Measurements from ENCODE around the gene C1orf122.
A peak's percentile ranks its signal among the peaks of the same experiment; 100 is the strongest.

The C1orf122 gene

GRCh38 chr1:37792943-37793686, 14.5 kb upstream of the C1orf122 start:
- H3K9me3 ChIP-seq (ENCODE audit: control insufficient read depth, insufficient read depth, low read length), result no peaks in the 10 kb centered on the region
- no peaks in the 10 kb centered on the region for H3K36me3 ChIP-seq (ENCODE audit: insufficient read depth, low read length)
- H3K4me1 ChIP-seq (ENCODE audit: insufficient read depth, low read length), result no peaks in the 10 kb centered on the region
- H3K9ac ChIP-seq (ENCODE audit: low read depth, low read length), result peak overlapping the region; percentile 36; the same call in 1 of the 2 replicates

DNA sequence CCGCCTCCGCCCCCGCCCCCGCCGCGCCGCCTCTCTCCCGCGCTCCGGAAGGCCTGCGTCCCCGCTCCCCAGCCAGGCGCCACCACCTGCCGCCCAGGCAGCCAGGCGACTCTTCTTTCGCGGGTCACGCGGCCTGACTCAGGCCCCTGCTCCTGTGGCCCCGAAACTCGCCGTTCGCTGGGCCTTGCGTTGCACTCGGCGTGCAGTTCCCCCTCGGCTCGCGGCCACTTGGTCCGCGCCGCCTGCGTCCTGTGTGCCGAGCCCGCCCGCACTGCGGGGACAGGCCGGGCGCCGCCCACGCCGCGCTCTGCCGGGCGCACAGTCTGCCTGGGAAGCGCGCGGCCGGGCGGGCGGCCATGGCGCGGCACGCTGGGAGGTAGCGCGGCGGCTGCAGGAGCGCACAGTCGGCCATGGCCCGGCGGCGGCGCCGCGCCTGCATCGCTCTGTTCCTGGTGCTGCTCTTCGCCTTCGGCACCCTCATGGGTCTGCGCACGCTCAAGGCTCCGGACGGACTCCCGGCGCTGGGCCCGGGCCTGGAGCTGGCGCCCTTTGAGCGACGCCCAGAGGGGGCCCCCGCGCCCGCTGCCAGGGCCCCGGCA, 13.7 kb upstream of the C1orf122 start, which contains the start of gene MANEAL:
MANEAL (plus strand) TSS at position 75 of the 599 bp plus-strand sequence; CDS start at position 411, 336 bp downstream.
- Histone ChIP-seq H3K4me1 (ENCODE audit: insufficient read depth, low read length) (no peaks in the 10 kb centered on the region), H3K9me3 (ENCODE audit: control insufficient read depth, insufficient read depth, low read length) (no peaks in the 10 kb centered on the region), H3K9ac (ENCODE audit: low read depth, low read length) (peak within 1 kb of the TSS; percentile 70; the same call in 1 of the 2 replicates), H3K36me3 (ENCODE audit: insufficient read depth, low read length) (no peaks in the 10 kb centered on the region)

DNA sequence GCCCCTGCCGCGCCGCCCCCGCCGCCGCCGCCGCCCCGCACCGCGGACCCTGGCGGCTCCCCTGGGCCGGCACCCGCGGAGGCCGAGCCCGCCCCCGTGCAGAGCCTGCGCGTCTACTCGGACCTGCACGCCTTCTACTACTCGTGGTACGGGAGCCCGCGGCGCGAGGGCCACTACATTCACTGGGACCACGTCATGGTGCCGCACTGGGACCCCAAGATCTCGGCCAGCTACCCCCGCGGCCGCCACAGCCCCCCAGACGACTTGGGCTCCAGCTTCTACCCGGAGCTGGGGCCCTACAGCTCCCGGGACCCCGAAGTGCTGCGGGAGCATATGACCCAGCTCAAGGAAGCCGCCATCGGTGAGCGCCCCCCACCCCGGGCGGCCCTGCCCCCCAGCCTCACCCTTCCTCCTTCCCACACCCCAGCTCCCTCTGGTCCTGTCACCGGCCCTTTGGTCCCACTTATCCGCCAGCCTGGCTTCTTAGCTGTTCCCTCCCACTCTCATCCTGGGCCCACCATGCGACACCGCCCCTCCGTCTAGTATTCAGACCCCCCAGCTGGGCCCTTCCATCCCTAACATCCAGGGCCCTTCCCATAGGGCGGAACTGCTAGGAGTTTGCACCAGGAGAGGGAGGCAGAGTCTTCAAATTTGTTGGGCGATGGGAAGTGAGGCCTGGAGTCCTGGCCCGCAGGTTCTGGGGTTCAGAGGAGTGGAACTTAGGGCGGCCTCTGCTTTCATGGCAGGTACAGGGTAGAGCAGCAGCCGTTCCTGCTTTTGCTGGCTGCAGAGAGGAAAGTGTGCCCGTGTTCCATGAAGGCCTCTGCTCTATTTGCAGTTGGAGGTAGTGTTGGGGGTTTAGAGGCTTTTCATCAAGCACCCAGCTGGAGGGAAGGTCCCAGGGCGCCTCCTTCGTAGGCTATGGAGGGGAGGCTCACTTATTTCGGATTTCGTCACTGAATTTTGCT, 12.9 kb upstream of the C1orf122 start:
- Histone ChIP-seq H3K4me1 (ENCODE audit: insufficient read depth, low read length) (no peaks in the 10 kb centered on the region), H3K36me3 (ENCODE audit: insufficient read depth, low read length) (no peaks in the 10 kb centered on the region), H3K9me3 (ENCODE audit: control insufficient read depth, insufficient read depth, low read length) (no peaks in the 10 kb centered on the region), H3K9ac (ENCODE audit: low read depth, low read length) (peak overlapping the region; percentile 70; the same call in 1 of the 2 replicates)

DNA sequence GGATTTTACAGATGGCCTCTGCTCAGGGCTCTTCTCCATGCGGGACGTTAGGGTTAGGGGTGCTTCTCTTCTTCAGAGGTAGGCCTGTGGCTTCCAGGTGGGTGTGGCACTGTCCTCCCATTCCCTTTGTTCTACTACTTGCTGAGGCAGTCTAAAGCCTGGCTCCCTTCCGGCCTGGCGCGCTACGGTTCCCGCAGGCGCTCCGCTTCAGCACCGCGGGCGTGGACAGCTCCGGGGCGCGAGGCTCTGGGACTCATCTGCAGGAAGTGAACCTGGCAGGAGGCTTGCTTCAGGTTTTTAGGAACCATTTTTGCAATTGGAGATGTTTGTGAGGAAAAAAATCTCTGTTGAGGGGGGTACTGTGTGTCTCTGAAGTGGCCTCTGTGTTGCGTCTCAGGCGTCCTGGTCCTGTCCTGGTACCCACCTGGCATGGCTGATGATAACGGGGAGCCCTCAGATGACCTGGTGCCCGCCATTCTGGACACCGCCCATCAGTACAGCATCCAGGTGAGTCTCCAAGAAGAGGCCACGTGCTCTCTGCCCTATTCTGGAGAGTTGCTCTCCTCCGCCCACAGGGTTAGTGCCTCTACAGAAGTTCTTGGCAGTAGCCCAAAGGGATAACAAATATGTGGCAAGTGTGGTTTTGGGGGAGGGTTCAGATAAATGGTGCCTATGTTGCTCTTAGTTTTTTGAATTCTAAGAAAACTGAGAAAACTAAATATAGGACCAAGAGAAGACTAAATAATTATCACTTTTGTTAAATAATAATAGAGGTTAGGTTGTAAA, 12.1 kb upstream of the C1orf122 start:
- Histone ChIP-seq H3K4me1 (ENCODE audit: insufficient read depth, low read length) (no peaks in the 10 kb centered on the region), H3K9ac (ENCODE audit: low read depth, low read length) (peak overlapping the region; percentile 70; the same call in 1 of the 2 replicates), H3K36me3 (ENCODE audit: insufficient read depth, low read length) (no peaks in the 10 kb centered on the region), H3K9me3 (ENCODE audit: control insufficient read depth, insufficient read depth, low read length) (no peaks in the 10 kb centered on the region)

DNA sequence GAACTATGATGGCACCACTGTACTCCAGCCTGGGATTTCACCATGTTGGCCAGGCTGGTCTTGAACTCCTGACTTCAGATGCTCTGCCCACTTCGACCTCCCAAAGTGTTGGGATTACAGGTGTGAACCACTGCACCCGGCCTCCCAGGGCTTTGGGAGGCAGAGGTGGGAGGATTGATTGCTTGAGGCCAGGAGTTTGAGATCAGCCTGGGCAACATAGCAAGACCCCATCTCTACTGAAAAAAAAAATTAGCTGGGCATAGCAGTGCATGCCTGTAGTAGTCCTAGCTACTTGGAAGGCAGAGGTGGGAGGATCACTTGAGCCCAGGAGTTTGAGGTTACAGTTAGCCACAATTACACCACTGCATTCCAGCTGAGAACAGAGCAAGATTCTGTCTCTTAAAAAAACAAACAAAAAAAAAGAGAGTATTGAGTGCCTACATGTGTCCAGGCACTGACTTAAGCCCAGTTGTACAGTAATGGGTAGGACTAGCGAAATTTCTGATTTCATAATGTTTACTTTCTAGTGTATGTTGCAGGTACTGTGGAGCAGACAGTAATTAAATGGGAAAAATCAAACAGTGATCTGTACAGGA, 9.7 kb upstream of the C1orf122 start:
- H3K36me3 ChIP-seq (ENCODE audit: insufficient read depth, low read length), result peaks cover 6% of the 10 kb centered on the region
- H3K4me1 ChIP-seq (ENCODE audit: insufficient read depth, low read length), result no peaks in the 10 kb centered on the region
- H3K9me3 ChIP-seq (ENCODE audit: control insufficient read depth, insufficient read depth, low read length), result no peaks in the 10 kb centered on the region
- no peak overlapping the region for H3K9ac ChIP-seq (ENCODE audit: low read depth, low read length)

DNA sequence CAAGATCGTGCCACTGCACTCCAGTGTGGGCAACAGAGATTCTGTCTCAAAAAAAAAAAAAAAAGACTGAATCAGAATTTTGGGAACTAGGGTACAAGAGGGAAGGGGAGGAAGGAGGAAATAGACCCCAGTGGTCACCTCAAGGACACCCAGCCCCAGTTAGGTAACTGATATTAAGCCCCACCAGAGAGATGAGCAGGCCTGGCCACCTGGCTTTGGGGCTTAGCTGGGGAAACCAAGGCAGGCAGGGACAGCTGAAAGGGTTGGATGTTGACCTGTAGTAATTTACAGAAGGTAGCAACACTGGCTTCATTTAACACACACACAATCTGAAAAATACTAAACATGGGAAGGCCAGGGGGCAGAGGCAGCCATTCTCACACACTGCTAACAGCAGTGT, 5.2 kb upstream of the C1orf122 start:
- Histone ChIP-seq H3K9ac (ENCODE audit: low read depth, low read length) (no peak overlapping the region), H3K4me1 (ENCODE audit: insufficient read depth, low read length) (no peaks in the 10 kb centered on the region), H3K36me3 (ENCODE audit: insufficient read depth, low read length) (peaks cover 47% of the 10 kb centered on the region), H3K9me3 (ENCODE audit: control insufficient read depth, insufficient read depth, low read length) (no peaks in the 10 kb centered on the region)

- no peaks in the 10 kb centered on the region for H3K9me3 ChIP-seq (ENCODE audit: control insufficient read depth, insufficient read depth, low read length)
- H3K9ac ChIP-seq (ENCODE audit: low read depth, low read length), result peak overlapping the region; percentile 72
- H3K4me1 ChIP-seq (ENCODE audit: insufficient read depth, low read length), result no peaks in the 10 kb centered on the region
- peaks cover 47% of the 10 kb centered on the region for H3K36me3 ChIP-seq (ENCODE audit: insufficient read depth, low read length)
Measured at GRCh38 chr1:37807220-37807554, 403 bp upstream of the C1orf122 start.

GRCh38 chr1:37808369-37809319, 1.1 kb downstream of the C1orf122 start:
- H3K9ac ChIP-seq (ENCODE audit: low read depth, low read length), result peak overlapping the region; percentile 72
- H3K4me1 ChIP-seq (ENCODE audit: insufficient read depth, low read length), result no peaks in the 10 kb centered on the region
- peaks cover 33% of the 10 kb centered on the region for H3K36me3 ChIP-seq (ENCODE audit: insufficient read depth, low read length)
- H3K9me3 ChIP-seq (ENCODE audit: control insufficient read depth, insufficient read depth, low read length), result no peaks in the 10 kb centered on the region

DNA sequence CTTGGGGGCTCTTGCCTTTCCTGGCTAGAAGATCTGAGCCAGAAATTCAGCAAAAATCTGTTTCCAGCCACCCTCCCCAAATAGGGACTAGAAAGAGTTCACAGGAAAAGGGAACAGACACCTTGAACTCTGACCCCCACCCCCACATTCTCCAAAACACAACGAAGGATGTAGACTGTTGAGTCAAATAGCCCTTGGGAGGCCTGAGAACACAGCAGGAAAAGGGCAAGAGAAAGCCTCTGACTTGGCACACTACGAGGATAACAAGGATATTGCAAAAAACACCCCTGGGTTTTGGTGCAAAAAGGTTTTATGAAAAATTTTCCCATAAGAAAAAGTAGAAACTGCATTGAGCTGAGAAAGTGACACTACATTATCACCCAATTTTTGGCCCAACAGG, 2.4 kb downstream of the C1orf122 start:
- H3K36me3 ChIP-seq (ENCODE audit: insufficient read depth, low read length), result peaks cover 20% of the 10 kb centered on the region
- H3K4me1 ChIP-seq (ENCODE audit: insufficient read depth, low read length), result no peaks in the 10 kb centered on the region
- H3K9ac ChIP-seq (ENCODE audit: low read depth, low read length), result no peak overlapping the region
- H3K9me3 ChIP-seq (ENCODE audit: control insufficient read depth, insufficient read depth, low read length), result no peaks in the 10 kb centered on the region

DNA sequence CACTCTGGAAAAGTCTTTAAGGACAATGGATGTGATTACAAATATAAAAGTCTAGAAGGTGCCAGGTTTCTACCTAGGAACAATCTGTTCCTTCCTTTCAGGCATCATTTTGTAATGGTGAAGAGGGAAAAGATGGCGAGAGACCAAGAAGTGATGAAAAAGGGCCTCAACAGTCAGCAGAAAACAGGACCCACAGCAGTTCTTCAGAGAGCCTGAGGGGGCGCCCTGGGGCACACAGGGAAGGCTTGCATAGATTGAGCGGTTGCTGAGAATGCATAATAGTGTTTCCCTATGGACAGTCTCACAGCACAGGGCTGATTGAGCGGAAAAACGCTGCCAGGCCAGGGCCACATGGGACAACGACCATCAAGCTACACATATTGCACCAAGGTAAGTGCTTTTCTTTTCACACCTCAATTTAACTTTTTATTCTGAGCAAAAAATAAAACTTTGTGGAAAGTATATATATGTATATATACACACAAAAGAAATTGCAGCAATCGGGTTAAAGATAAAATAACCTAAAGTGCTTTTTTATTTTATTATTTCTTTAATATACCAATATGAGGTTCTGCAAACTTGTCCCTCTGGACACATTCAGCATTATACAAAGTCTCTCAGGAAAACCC, 3.6 kb downstream of the C1orf122 start:
- H3K36me3 ChIP-seq (ENCODE audit: insufficient read depth, low read length), result peaks cover 8% of the 10 kb centered on the region
- no peaks in the 10 kb centered on the region for H3K4me1 ChIP-seq (ENCODE audit: insufficient read depth, low read length)
- no peaks in the 10 kb centered on the region for H3K9me3 ChIP-seq (ENCODE audit: control insufficient read depth, insufficient read depth, low read length)
- no peak overlapping the region for H3K9ac ChIP-seq (ENCODE audit: low read depth, low read length)

- Histone ChIP-seq H3K9me3 (ENCODE audit: control insufficient read depth, insufficient read depth, low read length) (no peaks in the 10 kb centered on the region), H3K36me3 (ENCODE audit: insufficient read depth, low read length) (no peaks in the 10 kb centered on the region; the same call in none of the 2 replicates), H3K9ac (ENCODE audit: low read depth, low read length) (no peak overlapping the region), H3K4me1 (ENCODE audit: insufficient read depth, low read length) (no peaks in the 10 kb centered on the region)
Measured at GRCh38 chr1:37813529-37814145, 6.0 kb downstream of the C1orf122 start.

DNA sequence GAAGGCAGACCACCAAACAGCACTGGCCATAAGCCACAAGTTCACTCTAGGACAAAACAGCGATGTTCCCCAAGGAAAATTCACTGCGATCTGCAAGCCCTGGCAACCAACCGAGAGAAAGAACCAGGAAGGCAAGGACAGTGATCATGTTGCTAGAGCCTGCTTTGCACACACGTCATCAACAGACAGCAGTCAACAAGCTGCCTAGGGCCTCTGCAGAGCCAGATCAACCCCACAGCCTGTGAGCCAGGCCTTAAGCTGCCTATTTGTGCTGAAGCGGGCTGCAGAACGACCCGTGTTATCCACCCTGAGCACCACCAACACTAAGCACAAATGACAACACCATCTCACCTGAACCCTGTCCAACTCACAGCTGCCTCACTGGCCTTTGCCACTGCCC, 6.7 kb downstream of the C1orf122 start:
- Histone ChIP-seq H3K9me3 (ENCODE audit: control insufficient read depth, insufficient read depth, low read length) (no peaks in the 10 kb centered on the region), H3K9ac (ENCODE audit: low read depth, low read length) (no peak overlapping the region), H3K36me3 (ENCODE audit: insufficient read depth, low read length) (no peaks in the 10 kb centered on the region; the same call in none of the 2 replicates)

More for the DNA sequence above, 6.7 kb downstream of the C1orf122 start:
- H3K4me1 ChIP-seq (ENCODE audit: insufficient read depth, low read length), result no peaks in the 10 kb centered on the region
